Fibroblast of skin of left quadriceps (primary cell): ENCODE measurements around the gene GLO1.

Experiments
- DNase-seq, 2 experiments: peaks; one replicate each; pipeline ENCODE4 v3.0.0-alpha.2; 2013; ENCODE audit warnings: low read depth in 2 of 2

Gene GLO1

DNA sequence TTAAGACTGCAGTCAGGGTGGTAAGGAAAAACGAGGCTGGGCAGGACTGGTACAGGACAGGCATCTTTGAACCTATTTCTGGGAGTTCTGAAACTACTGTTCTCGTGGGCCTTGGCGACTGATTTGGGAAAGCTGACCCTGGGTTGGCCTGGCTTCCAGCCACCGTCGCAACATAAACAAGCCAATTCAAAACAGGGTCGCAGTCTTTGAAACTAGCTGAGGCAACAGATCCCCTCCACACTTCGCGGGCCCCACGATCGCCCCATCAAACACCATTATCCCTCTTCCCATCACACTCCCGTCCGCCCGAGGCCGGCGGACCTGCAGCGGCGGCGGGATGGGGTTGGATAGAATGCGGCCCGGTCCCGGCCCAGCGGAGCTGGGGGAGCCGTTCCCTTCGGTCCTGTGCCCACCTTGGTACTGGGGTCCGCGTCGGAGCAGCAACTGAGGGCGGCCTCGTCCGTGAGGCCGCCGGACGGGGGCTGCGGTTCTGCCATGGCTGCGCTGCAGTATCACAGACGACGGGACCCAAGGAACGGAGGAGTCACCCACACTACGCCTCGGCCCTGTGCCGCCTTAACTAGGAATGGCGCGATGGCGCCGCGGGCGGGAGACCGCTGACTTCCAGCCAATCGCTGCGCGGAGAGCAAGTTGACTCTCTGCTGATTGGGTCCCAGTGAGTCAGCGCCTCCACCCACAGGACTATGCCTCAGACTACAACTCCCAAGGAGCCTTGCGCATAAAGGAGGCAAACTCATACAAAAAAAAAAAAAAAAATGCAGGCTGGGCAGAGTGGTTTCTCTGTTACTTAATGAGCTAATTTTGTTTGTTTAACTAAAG is at the start of gene GLO1:
GLO1 (minus strand) TSS at position 588 of the 840 bp plus-strand sequence; CDS start at position 497, 91 bp downstream.
- peak; percentile 96 for DNase-seq

- no peak for DNase-seq
These were observed 48.1 kb upstream of the GLO1 start for GRCh38 chr6:38750968-38751615.

DNA sequence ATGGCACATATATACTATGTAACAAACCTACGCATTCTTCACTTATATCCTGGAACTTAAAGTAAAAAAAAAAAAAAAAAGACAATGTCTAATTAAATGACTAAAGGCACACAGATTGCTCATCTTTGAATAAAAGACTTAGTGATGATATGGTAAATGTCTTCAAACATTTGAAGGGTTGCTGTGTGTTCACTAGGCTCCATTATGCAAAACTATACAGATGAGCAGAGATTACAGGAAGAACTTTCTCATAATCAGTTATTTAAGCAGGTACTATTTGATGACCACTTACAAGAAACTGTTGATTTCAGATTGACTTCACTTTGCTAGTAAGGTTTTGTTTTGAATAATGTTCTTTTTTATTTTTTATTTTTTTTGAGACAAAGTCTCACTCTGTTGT is 46.5 kb upstream of the GLO1 start:
- no peak for DNase-seq

- no peak for DNase-seq
These were observed 36.6 kb upstream of the GLO1 start for GRCh38 chr6:38739532-38739931.

DNA sequence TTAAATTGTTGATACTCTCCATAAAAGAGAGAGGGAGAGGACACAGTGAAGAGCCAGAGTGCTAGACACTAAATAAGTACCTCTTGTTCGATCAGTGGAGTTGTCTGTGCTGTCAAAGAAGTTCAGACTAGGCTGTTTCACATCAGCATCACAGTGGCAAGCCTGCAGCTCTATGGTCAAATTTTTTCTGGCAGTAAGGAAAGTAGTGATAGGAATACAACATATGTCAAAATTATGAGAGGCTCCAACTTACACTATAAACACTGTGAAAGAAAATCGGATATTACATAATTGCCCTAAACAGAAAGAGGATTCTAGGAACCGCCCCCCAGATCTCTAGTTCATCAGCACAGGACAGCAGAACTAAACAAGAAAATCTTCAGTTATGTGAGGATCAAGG is 35.3 kb upstream of the GLO1 start:
- no peak for DNase-seq

DNA sequence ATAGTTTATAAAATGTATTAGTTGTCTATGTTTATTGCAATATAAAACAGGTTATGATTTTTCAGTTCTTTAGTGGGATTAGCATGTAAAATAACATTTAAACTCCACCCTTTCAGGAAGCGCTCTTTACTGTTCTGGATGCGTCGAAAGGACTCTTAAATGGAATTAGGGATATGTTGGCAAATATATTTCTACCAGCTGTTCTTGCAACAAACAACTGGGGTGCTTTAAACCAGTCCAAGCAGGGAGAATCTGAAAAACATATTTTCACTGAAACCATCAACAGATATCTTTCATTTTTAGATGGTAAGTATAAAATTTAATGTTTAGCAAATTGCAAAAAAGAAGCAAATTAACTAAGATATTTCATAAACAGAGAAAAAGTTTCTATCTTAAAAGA is 34.0 kb upstream of the GLO1 start:
- DNase-seq = no peak

DNA sequence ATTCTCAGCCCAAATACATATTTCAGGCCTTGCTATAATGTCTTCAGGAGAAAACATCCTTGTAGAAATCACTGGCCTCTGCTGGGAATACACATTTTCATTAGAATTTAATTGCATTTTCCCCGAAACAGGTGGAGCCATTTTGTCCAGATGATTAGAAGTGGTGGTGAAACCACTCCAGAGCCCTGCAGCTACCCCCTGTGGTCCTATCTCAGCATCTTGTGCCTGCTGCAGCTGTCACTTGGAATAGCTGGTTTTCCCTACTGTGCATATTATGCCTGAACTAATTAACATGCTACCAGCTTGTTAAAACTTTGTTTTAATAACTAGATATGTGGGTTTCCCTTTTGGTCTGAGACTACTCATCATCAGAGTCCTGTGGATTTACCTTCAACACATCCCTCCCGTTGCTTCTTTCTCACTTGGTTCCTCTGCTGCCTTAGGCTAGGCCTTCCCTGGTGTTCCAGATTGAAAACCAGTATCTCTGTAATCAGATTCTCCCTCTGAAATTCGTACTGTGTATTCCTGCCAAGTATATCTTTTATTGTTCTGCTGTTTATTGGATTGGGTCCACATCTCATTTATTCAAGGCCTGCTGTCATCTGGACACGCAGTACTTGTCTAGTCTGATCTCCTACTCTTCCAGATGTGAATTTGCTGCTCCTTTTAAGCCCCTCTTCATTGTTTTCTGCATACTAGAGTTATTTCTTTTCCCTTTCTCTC is 27.4 kb upstream of the GLO1 start:
- no peak for DNase-seq

DNA sequence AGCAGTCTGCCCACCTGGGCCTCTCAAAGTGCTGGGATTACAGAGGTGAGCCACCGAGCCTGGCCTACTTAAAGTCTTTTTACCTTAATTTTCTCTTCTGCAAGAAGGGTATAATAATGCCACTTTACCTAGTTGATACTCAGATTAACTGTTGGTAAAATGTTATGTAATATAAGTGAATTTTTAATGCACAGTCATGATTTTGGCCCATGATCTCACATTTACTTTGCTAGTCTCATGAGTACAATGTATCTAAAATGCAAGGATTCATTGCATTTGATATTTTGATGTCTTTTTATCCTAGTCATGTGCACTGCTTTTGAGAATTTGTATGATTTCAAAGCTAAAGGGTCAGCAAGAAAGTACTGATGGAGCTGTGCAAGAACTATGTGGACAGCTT is 25.3 kb upstream of the GLO1 start:
- DNase-seq = no peak

- no peak for DNase-seq
These were observed 22.7 kb upstream of the GLO1 start for GRCh38 chr6:38725414-38726183.

- no peak for DNase-seq
These were observed 21.4 kb upstream of the GLO1 start for GRCh38 chr6:38724343-38724742.

DNA sequence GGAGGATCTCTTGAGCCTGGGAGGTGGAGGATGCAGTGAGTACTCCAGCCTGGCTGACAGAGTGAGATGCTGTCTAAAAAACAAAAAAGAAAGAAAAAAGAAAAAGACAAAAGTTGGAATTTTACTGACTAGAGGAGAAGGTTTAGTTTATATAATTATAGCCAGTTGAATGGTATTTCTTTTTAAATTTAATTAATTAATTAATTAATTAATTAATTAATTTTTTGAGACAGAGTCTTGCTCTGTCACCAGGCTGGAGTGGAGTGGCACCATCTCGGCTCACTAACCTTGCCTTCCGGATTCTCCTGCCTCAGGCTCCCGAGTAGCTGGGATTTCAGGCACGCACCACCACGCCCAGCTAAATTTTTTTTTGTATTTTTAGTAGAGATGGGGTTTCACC is 20.8 kb upstream of the GLO1 start:
- no peak for DNase-seq

GRCh38 chr6:38722727-38723334 is 19.9 kb upstream of the GLO1 start:
- DNase-seq = no peak

DNA sequence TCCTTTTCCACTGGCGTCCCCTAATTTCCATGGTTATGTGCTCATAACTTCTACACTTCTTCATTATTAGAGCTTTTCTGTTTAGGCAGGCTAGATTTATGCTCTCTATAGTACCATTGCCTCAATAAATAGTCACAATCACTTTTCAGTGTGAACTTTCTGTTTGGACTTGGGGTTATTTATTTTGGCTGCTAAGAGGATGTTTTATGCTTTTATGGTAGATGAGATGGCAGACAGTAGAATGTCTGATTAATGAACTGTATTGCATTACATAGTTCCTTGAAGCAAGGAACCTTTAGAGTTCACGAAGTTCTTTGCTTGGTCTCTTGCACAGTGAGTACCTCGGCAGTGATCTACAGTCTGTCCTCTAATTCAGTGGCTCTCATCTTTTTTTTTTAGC is 19.1 kb upstream of the GLO1 start:
- DNase-seq = no peak

DNA sequence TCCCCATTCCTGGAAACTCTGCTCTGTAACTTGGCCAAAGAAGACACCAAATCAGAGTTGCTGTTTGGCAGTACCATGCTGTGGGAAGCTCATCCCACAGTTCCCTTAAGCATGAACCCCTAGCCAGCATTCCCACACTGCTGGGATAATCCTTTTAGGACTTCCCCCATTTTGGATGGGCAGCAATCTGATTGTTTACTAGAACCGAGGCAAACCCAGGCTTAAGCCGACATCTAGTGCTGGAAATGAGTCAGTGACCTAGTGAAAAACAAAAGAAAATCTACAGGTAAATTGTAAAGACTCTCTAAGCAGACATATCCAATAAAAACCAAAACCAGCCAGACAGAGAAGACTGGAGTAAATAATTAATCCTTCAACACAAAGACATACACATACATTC is 17.4 kb upstream of the GLO1 start:
- DNase-seq = no peak

- DNase-seq = no peak
These were observed 16.4 kb upstream of the GLO1 start for GRCh38 chr6:38719358-38719757.

GRCh38 chr6:38716825-38717224 is 13.9 kb upstream of the GLO1 start:
- DNase-seq = no peak

- DNase-seq = no peak
These were observed 12.2 kb upstream of the GLO1 start, which contains the start of gene DNAH8 for GRCh38 chr6:38715016-38715689. Gene DNAH8, plus strand, starts transcription at chr6:38715311. Its CDS starts 7,499 bp downstream, at chr6:38722810.

- no peak for DNase-seq
These were observed 11.5 kb upstream of the GLO1 start for GRCh38 chr6:38714239-38715015.

DNA sequence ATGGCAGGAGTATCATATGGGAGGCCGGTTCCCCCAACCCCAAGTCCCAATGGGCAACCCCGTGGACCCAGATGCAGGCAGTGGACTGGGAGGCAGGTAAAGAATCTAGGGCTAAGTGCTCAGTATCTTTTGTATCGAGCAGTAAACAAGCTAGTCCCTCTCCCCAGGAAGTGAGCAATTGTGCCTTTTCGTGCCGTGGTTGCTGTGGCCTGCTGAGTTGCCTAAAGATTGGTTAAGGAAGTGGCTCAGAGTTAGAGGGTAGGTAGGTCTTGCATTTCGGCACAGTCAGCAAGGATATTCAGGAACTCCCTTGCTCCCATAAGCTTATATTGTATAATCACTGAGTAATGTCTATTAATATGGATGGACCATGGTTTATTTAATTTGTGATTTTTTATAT is 10.9 kb upstream of the GLO1 start:
- DNase-seq = no peak

DNA sequence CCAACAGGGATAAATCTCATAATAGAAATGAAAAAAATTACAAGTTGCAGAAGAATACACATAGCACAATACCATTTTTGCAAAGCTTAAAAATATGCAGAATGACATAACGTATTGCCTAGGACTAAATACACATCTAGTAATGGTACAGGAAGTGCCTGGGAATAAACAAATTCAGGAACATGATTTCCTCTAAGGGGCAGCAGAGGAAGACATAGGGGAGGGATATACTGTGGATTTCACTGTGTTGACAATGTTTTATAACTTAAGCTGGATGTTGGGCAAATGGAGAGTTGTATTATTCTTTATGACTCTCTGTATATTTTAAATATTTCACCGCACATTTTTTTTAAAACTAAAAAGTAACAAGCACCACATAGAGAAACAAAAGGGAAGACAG is 5.6 kb upstream of the GLO1 start:
- DNase-seq = no peak
